B cell (primary cell): ENCODE measurements around the gene TYROBP. TPM values are rescaled to one million over a fixed set of nuclear protein-coding genes. Genes with fewer than 3 reads are reported as not detected.

Experiments used
- ATAC-seq: fragments of 200-7000 bp; cut with Tn5 transposase; one replicate; pipeline ENCODE4 v1.10.0; 2021; ENCODE audit warnings: low read depth, mild to moderate bottlenecking, moderate number of reproducible peaks, moderate library complexity
- CTCF ChIA-PET: fragments of 350-600 bp; sonication (Branson Sonifier 250); formaldehyde crosslinking; loops from one replicate; lab custom pipeline; 2021; ENCODE audit warnings: antibody characterized with exemption, inconsistent platforms; lab: Charles Lee
- POLR2A ChIA-PET: fragments of 350-600 bp; sonication (Branson Sonifier 250); formaldehyde crosslinking; loops from one replicate; lab custom pipeline; 2021; ENCODE audit warnings: antibody characterized with exemption; lab: Charles Lee
- DNase-seq: peaks from one replicate; pipeline ENCODE4 v3.0.0; 2013
- H2AFZ ChIP-seq: 2 replicates; pipeline ENCODE4 v1.6.1; 2012; ENCODE audit warnings: mild to moderate bottlenecking, low read depth, low read length; ENCODE audit not compliant: insufficient read depth, poor library complexity, severe bottlenecking
- H3K27ac ChIP-seq, 2 donors: 1 replicate in 1 of 2; 2 replicates in 1 of 2; pipeline ENCODE4 v1.5.1; 2012 to 2013; ENCODE audit warnings: low read length in 2 of 2, mild to moderate bottlenecking in 2 of 2, moderate library complexity in 1 of 2
- H3K27me3 ChIP-seq, 4 experiments: fragments of 200-600 bp in 1 of 4; sonication (generic) in 1 of 4; replicated peaks in 1 of 4; 1 replicate in 2 of 4; 2 replicates in 2 of 4; pipeline versions ENCODE4 v1.6.1 to v1.7.0; 2013 to 2016; ENCODE audit warnings: low read length in 3 of 4, mild to moderate bottlenecking in 2 of 4, mixed read lengths in 1 of 4, moderate library complexity in 1 of 4; ENCODE audit not compliant: insufficient read depth in 4 of 4, control insufficient read depth in 3 of 4; ENCODE audit errors: control extremely low read depth in 1 of 4
- H3K36me3 ChIP-seq, 2 experiments: replicated peaks in 1 of 2; 1 replicate in 1 of 2; 2 replicates in 1 of 2; pipeline versions ENCODE4 v1.6.1 to v1.7.1; 2013; ENCODE audit warnings: low read length in 1 of 2; ENCODE audit not compliant: insufficient read depth in 2 of 2, control insufficient read depth in 1 of 2; ENCODE audit errors: control extremely low read depth in 1 of 2, extremely low read depth in 1 of 2
- H3K4me1 ChIP-seq, 2 donors: fragments of 200-600 bp in 1 of 2; sonication (generic) in 1 of 2; 1 replicate in 1 of 2; 2 replicates in 1 of 2; pipeline versions ENCODE4 v1.5.1 to v1.6.1; 2013 to 2017; ENCODE audit warnings: low read length in 2 of 2; ENCODE audit not compliant: control insufficient read depth in 2 of 2, insufficient read depth in 2 of 2
- H3K4me2 ChIP-seq: replicated peaks from 2 replicates; pipeline ENCODE3; 2012; ENCODE audit warnings: mild to moderate bottlenecking, low read depth, low read length; ENCODE audit not compliant: poor library complexity, severe bottlenecking
- H3K4me3 ChIP-seq, 5 experiments: fragments of 200-600 bp in 1 of 5; sonication (generic) in 1 of 5; 1 replicate in 3 of 5; 2 replicates in 2 of 5; pipeline versions ENCODE4 v1.5.1 to v1.7.0; 2011 to 2016; ENCODE audit warnings: low read length in 4 of 5, mild to moderate bottlenecking in 4 of 5, low read depth in 2 of 5, control low read depth in 1 of 5, moderate library complexity in 1 of 5; ENCODE audit not compliant: insufficient read depth in 1 of 5; ENCODE audit errors: control extremely low read depth in 1 of 5, extremely low read depth in 1 of 5
- H3K79me2 ChIP-seq: fragments of 200-600 bp; sonication (generic); one replicate; pipeline ENCODE4 v1.6.0; 2016; ENCODE audit warnings: low read length; ENCODE audit not compliant: control insufficient read depth, insufficient read depth
- H3K9ac ChIP-seq: fragments of 200-600 bp; sonication (generic); 2 replicates; pipeline ENCODE4 v1.6.1; 2017; ENCODE audit warnings: mild to moderate bottlenecking, low read length, moderate library complexity
- H3K9me3 ChIP-seq, 3 donors: one replicate each; pipeline versions ENCODE4 v1.6.1 to v1.7.1; 2013; ENCODE audit warnings: low read length in 2 of 3; ENCODE audit not compliant: control insufficient read depth in 2 of 3, insufficient read depth in 1 of 3; ENCODE audit errors: control extremely low read depth in 1 of 3
- H4K20me1 ChIP-seq: 2 replicates; pipeline ENCODE4 v1.6.0; 2012; ENCODE audit warnings: mild to moderate bottlenecking, low read length; ENCODE audit not compliant: insufficient read depth, control insufficient read depth, poor library complexity, severe bottlenecking
- H3K27ac Mint-ChIP-seq: one replicate; pipeline ENCODE4 v1.8.0; 2021; ENCODE audit warnings: mixed read lengths
- H3K27me3 Mint-ChIP-seq: one replicate; pipeline ENCODE4 v1.8.0; 2021; ENCODE audit warnings: mixed read lengths
- H3K4me1 Mint-ChIP-seq: one replicate; pipeline ENCODE4 v1.8.0; 2021; ENCODE audit warnings: mixed read lengths
- H3K4me3 Mint-ChIP-seq: one replicate; pipeline ENCODE4 v1.8.0; 2021; ENCODE audit warnings: mixed read lengths
- H3K9me3 Mint-ChIP-seq: one replicate; pipeline ENCODE4 v1.8.0; 2022; ENCODE audit warnings: mixed read lengths; ENCODE audit not compliant: insufficient read depth
- EZH2 ChIP-seq: IDR thresholded peaks from 2 replicates; pipeline ENCODE4 v1.6.1; 2012; ENCODE audit warnings: borderline replicate concordance, low read depth, mild to moderate bottlenecking, moderate library complexity, low read length; ENCODE audit not compliant: insufficient read depth, poor library complexity, severe bottlenecking
- WGBS: methylation state at CpG from one replicate; pipeline ENCODE4 v1.1.5; 2013; ENCODE audit warnings: missing lambda C conversion rate; ENCODE audit not compliant: insufficient coverage; 5-methylcytosine and 5-hydroxymethylcytosine counted together
- intact Hi-C: fragments of 100-400 bp; cut with micrococcal nuclease; formaldehyde crosslinking; loops from one replicate; pipeline ENCODE4 v1.10.0; 2022
- polyA plus RNA-seq: library from polyadenylated mRNA; depleted of rRNA; stranded (reverse); fragments of >200 nt; gene quantifications from 2 replicates; pipeline ENCODE4 v1.2.3, GENCODE V29; 2012
- total RNA-seq, 2 donors: library from RNA; stranded (reverse); fragments of 120-200 nt in 1 of 2; gene quantifications; 1 replicate in 1 of 2; 2 replicates in 1 of 2; pipeline versions ENCODE4 v1.2.3 to v1.2.4, GENCODE V29; 2013 to 2022
- TF ChIP-seq, protein P1 (sequence below): fragments of 200-600 bp; IDR thresholded peaks from one replicate; pipeline ENCODE4 v1.8.0; 2022; ENCODE audit warnings: antibody characterized with exemption, mild to moderate bottlenecking

TYROBP gene
- total and polyA plus RNA-seq, 2 donors (not counting 1 experiment from before 2014, with no cell fraction given), result 2.7 to 25.6 TPM

DNA sequence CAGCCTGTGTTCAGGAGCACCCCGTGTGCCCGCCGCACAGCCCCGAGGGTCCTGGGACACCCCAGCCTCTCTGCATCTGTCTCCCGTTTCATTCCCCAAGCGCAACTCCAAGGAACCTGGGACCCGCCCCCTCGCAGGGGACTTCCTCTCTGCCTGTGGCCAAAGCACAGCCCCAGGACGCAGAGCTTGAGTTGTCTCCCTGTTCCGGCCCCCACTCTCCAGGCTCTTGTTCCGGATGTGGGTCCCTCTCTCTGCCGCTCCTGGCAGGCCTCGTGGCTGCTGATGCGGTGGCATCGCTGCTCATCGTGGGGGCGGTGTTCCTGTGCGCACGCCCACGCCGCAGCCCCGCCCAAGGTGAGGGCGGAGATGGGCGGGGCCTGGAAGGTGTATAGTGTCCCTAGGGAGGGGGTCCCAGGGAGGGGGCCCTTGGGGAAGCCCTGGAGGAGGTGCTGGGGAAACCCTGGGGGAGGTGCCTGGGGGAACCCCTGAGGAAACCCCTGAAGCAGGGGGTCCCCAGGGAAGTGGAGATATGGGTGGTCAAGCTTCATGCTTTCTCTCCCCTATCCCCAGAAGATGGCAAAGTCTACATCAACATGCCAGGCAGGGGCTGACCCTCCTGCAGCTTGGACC lies 4.4 kb downstream of the TYROBP start:
- Histone ChIP-seq H3K27ac (peak overlapping the region; percentile 100), H3K36me3 (peaks cover 0 to 3% of the 10 kb centered on the region in 2 experiments), H3K4me2 (peak overlapping the region; percentile 79), H3K79me2 (peaks cover 9% of the 10 kb centered on the region), H4K20me1 (peaks cover 9% of the 10 kb centered on the region), H3K9me3 (peaks cover 0 to 3% (median 0%) of the 10 kb centered on the region in 3 donors), H3K4me1 (peaks cover 47 to 62% of the 10 kb centered on the region in 2 donors), H3K9ac (peak overlapping the region; percentile 50), H3K27me3 (no peaks in the 10 kb centered on the region), H3K4me3 (peak overlapping the region in 4 of 5 experiments; percentile 43 to 55 (median 46)), H2AFZ (no peak overlapping the region)
- WGBS, result under 1% methylated on average over 23 of the region's 24 CpGs
- DNase-seq (peak; percentile 98), ATAC-seq (peak; percentile 50)
- POLR2A ChIA-PET, result interaction anchor here (0.6 to 1.4 kb wide), 4 partner anchors 9 to 687 kb away, joined by 3 to 5 read pairs (median 4); no protein-coding TSS in a partner anchor
- H3K4me3 Mint-ChIP-seq, result peak overlapping the region; percentile 86
- CTCF ChIA-PET, result interaction anchor here (0.6 to 1.4 kb wide), 4 partner anchors 21 to 158 kb away, joined by 3 read pairs; partner anchors contain the start of genes PSENEN and U2AF1L4
- H3K27ac Mint-ChIP-seq, result peak overlapping the region; percentile 99
- intact Hi-C loops, result loop anchor here (2.0 to 10.0 kb wide), 3 partner anchors 155 to 189 kb away; partner anchors contain the start of genes KMT2B, PSENEN and U2AF1L4
- no peaks in the 10 kb centered on the region for H3K9me3 Mint-ChIP-seq
- TF ChIP-seq EZH2, result no peak
- TF ChIP-seq, protein P1, sequence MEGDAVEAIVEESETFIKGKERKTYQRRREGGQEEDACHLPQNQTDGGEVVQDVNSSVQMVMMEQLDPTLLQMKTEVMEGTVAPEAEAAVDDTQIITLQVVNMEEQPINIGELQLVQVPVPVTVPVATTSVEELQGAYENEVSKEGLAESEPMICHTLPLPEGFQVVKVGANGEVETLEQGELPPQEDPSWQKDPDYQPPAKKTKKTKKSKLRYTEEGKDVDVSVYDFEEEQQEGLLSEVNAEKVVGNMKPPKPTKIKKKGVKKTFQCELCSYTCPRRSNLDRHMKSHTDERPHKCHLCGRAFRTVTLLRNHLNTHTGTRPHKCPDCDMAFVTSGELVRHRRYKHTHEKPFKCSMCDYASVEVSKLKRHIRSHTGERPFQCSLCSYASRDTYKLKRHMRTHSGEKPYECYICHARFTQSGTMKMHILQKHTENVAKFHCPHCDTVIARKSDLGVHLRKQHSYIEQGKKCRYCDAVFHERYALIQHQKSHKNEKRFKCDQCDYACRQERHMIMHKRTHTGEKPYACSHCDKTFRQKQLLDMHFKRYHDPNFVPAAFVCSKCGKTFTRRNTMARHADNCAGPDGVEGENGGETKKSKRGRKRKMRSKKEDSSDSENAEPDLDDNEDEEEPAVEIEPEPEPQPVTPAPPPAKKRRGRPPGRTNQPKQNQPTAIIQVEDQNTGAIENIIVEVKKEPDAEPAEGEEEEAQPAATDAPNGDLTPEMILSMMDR, result no peak
- no peaks in the 10 kb centered on the region for H3K27me3 Mint-ChIP-seq
- peaks cover 67% of the 10 kb centered on the region for H3K4me1 Mint-ChIP-seq
